AG04450 (cell line): ENCODE data around the gene PMP22. TPM values are rescaled to one million over a fixed set of nuclear protein-coding genes. Genes with fewer than 3 reads are reported as not detected.
"Not testable (repeated sequence)": the region's sequence is repeated elsewhere in the genome, so short reads cannot be mapped to it uniquely, and the experiment has no call there.

ENCODE experiments used
- CTCF ChIA-PET: fragments of 300-600, 350-600 bp; formaldehyde crosslinking; extraction: SDS; loops from one replicate; lab custom pipeline; 2022; ENCODE audit warnings: antibody characterized with exemption, inconsistent platforms; lab: Charles Lee
- POLR2A ChIA-PET: fragments of 350-600 bp; formaldehyde crosslinking; extraction: SDS; loops from one replicate; lab custom pipeline; 2021; ENCODE audit warnings: antibody characterized with exemption, inconsistent platforms; lab: Yijun Ruan, JAX
- DNase-seq: peaks from one replicate; pipeline ENCODE4 v3.0.0-alpha.2; 2011; ENCODE audit warnings: low read depth, low spot score
- H3K27ac ChIP-seq: one replicate; pipeline ENCODE4 v1.5.1; 2012; ENCODE audit warnings: low read depth, low read length, control low read depth
- H3K27me3 ChIP-seq: one replicate; pipeline ENCODE4 v1.6.0; 2012; ENCODE audit warnings: low read length; ENCODE audit not compliant: control insufficient read depth, insufficient read depth
- H3K4me3 ChIP-seq: 2 replicates; pipeline ENCODE4 v1.5.1; 2011; ENCODE audit warnings: mild to moderate bottlenecking, low read depth, low read length, control low read depth
- H3K9me3 ChIP-seq: 2 replicates; pipeline ENCODE4 v1.5.1; 2012; ENCODE audit warnings: low read length; ENCODE audit not compliant: control insufficient read depth, insufficient read depth
- polyA plus RNA-seq: library from polyadenylated mRNA; depleted of rRNA; stranded (reverse); fragments of >200 nt; gene quantifications from 2 replicates; pipeline ENCODE4 v1.2.3, GENCODE V29; 2011
- TF ChIP-seq, protein P1 (sequence below): IDR thresholded peaks from 2 replicates; pipeline ENCODE4 v1.5.1; 2011; ENCODE audit warnings: low read depth, low read length, control low read depth, inconsistent platforms

PMP22 gene
- polyA plus RNA-seq, 1 experiment, result 204 TPM

- POLR2A ChIA-PET, result no interaction called here
- CTCF ChIA-PET, result interaction anchor here (0.5 kb wide), 1 partner anchor 342 kb away, joined by 5 read pairs; no protein-coding TSS in a partner anchor
- TF ChIP-seq, protein P1, sequence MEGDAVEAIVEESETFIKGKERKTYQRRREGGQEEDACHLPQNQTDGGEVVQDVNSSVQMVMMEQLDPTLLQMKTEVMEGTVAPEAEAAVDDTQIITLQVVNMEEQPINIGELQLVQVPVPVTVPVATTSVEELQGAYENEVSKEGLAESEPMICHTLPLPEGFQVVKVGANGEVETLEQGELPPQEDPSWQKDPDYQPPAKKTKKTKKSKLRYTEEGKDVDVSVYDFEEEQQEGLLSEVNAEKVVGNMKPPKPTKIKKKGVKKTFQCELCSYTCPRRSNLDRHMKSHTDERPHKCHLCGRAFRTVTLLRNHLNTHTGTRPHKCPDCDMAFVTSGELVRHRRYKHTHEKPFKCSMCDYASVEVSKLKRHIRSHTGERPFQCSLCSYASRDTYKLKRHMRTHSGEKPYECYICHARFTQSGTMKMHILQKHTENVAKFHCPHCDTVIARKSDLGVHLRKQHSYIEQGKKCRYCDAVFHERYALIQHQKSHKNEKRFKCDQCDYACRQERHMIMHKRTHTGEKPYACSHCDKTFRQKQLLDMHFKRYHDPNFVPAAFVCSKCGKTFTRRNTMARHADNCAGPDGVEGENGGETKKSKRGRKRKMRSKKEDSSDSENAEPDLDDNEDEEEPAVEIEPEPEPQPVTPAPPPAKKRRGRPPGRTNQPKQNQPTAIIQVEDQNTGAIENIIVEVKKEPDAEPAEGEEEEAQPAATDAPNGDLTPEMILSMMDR, result no peak
These were observed 48.6 kb downstream of the PMP22 start for GRCh38 chr17:15216481-15216880.

GRCh38 chr17:15213381-15214087 lies 51.6 kb downstream of the PMP22 start:
- DNase-seq, result no peak
- peaks cover 3% of the 10 kb centered on the region for H3K27me3 ChIP-seq
- ChIA-PET CTCF (interaction anchor here (0.5 to 1.0 kb wide), 5 partner anchors 19 to 1909 kb away, joined by 3 to 6 read pairs (median 3); no protein-coding TSS in a partner anchor), POLR2A (interaction anchor here (0.6 kb wide), 1 partner anchor 1224 kb away, joined by 4 read pairs; no protein-coding TSS in a partner anchor)
- no peak overlapping the region for H3K4me3 ChIP-seq
- no peaks in the 10 kb centered on the region for H3K9me3 ChIP-seq
- H3K27ac ChIP-seq, result no peak overlapping the region
- TF ChIP-seq, protein P1, result peak; percentile 39

More at GRCh38 chr17:15216481-15216880, 48.6 kb downstream of the PMP22 start:
- Histone ChIP-seq H3K27me3 (no peaks in the 10 kb centered on the region), H3K9me3 (no peaks in the 10 kb centered on the region), H3K27ac (no peak overlapping the region), H3K4me3 (no peak overlapping the region)
- no peak for DNase-seq

DNA sequence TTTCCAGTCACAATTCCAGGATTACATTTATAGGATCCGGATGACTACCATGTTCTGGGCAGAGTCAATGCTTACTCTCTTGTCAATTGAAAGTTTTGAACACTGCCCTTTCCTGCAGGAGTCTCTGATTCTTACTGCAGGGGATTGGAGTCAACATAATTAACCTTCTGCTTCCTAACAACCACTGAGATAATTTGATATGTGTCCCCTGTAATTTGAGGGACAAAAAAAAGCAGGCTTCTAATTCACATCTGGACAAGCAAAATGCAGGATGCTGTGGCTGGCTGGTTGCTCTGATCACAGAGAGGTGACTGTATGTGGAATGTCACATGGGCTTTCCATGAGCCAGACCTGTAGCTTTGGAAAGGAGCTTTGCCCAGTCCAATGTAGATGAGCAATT lies 54.9 kb downstream of the PMP22 start:
- ChIA-PET CTCF (no interaction called here), POLR2A (no interaction called here)
- Histone ChIP-seq H3K9me3 (no peaks in the 10 kb centered on the region), H3K27me3 (peaks cover 3% of the 10 kb centered on the region), H3K27ac (no peak overlapping the region), H3K4me3 (no peak overlapping the region)
- TF ChIP-seq, protein P1, result no peak
- DNase-seq, result no peak

DNA sequence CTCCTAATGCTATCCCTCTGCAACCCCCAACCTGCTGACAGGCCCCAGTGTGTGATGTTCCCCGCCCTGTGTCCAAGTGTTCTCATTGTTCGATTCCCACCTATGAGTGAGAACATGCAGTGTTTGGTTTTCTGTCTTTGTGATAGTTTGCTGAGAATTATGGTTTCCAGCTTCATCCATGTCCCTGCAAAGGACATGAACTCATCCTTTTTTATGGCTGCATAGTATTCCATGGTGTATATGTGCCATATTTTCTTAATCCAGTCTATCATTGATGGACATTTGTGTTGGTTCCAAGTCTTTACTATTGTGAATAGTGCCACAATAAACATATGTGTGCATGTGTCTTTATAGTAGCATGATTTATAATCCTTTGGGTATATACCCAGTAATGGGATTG lies 62.1 kb downstream of the PMP22 start:
- H3K4me3 ChIP-seq, DNase-seq, CTCF ChIA-PET, H3K27me3 ChIP-seq, H3K9me3 ChIP-seq, POLR2A ChIA-PET, H3K27ac ChIP-seq: not testable (repeated sequence)

- peaks cover 11% of the 10 kb centered on the region; the same call in 1 of the 2 replicates for H3K9me3 ChIP-seq
- H3K27ac ChIP-seq, CTCF ChIA-PET, POLR2A ChIA-PET, H3K4me3 ChIP-seq, H3K27me3 ChIP-seq, DNase-seq: not testable (repeated sequence)
These were observed 64.6 kb downstream of the PMP22 start for GRCh38 chr17:15200574-15200973.

GRCh38 chr17:15197229-15197628 lies 67.9 kb downstream of the PMP22 start:
- no peaks in the 10 kb centered on the region for H3K27me3 ChIP-seq
- DNase-seq, result no peak
- TF ChIP-seq, protein P1, result no peak
- H3K9me3 ChIP-seq, result peaks cover 11% of the 10 kb centered on the region; the same call in 1 of the 2 replicates
- no peak overlapping the region for H3K27ac ChIP-seq
- ChIA-PET POLR2A (no interaction called here), CTCF (no interaction called here)
- H3K4me3 ChIP-seq, result no peak overlapping the region
